Stimulated activated CD8-positive, alpha-beta memory T cell treated with anti-CD3 and anti-CD28 coated beads, Interleukin-15, amount 100 ng/mL, for 1 hour (primary cell): ENCODE results near the gene CASP10.
"Not testable (repeated sequence)": the region's sequence is repeated elsewhere in the genome, so short reads cannot be mapped to it uniquely, and the experiment has no call there.

ENCODE experiments used
- DNase-seq: peaks from one replicate; pipeline ENCODE4 v3.0.0-alpha.2; 2020; ENCODE audit warnings: low read depth

CASP10 gene

DNA sequence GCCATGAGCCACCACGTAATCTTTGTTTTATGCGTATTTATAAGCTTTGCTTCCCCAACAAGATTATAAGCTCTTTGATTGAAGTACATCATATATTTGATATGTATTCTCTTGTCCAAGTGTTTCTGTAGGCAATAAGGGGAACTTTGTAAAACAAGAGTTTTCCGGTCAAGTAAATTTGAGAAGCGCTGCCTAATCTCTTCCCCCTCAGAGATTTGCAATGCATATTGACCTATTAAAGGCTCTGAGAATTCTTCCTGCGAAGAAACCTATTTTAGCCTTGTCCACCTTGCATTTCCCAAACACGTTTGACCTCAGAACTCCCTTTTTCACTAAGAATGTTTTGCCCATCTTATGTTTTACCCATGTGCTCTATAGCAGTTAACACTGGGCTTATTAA is 26.9 kb upstream of the CASP10 start:
- no peak for DNase-seq

DNA sequence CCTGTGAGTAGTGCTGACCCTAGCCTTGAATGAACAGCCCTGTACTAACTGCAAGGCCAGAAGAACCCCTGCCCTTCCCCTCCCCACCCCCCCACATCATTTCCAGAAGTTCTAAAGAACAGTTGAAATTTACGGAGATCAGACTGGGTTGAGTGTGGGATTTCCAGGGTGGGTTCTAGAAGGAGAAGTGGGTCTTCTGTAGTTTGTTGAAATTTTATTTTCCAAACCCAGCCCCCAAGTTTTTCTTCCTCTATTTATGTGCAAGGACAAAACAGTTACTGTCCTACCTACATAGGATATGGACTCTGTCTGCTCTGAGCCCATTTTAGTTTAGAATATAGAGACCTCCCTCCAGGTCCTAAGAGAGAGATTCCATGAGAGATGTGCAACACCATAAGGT is 26.3 kb upstream of the CASP10 start:
- DNase-seq = no peak

DNA sequence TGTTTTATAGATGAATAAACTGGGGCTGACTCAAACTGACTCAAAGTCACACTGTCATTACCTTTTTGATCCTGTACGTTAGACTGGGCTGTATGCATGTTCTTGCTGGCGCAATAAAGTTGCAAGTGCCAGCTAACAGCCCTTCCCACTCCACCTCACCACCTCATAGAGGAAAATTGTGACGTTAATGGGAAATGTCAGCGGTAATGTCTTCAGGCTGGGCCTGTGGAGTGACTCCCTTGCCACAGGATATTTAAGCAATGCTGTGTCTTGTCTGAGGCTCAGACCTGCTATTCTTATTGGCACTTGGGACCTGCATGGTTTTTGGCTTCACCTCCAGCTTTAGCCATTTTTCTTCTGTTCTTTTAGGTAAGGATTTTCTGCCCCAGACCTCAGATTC is 25.2 kb upstream of the CASP10 start:
- DNase-seq = no peak

DNA sequence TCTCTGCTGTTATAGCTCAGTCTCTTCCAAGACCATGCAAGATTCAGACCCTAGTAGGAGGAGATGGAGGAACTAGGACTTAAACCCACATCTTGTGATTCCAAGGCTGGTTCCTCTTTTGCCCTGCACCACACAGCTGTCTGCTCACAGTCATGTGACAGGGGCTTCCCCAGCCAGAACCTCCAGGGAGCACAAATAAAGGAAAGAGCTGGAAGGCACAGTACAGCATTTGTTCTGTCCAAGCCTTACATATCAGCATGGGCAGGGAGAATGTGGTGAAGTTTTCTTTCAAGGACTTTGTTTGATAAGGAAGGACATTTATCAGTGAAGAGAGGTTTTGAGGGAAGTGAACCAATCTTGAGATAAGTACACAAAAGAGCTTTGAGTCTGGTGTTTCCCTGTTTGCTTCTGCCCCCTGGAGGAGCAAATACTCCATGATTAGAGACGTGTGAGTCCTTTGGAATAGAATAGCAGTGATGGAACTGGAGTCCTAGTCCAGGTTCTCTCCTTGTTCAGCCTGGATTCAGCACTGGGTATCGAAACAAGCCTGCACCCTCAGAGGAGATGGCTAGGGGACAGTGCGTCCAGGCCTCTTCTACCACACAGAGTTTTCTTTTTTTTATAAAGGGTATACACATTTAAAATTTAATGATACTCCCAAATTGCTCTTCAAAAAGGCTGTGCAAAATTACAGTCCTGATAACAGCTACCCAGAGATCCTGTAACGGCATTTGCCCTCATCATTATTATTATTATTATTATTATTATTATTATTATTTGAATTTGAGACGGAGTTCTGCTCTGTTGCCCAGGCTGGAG is 24.6 kb upstream of the CASP10 start:
- DNase-seq = peak; percentile 31

DNA sequence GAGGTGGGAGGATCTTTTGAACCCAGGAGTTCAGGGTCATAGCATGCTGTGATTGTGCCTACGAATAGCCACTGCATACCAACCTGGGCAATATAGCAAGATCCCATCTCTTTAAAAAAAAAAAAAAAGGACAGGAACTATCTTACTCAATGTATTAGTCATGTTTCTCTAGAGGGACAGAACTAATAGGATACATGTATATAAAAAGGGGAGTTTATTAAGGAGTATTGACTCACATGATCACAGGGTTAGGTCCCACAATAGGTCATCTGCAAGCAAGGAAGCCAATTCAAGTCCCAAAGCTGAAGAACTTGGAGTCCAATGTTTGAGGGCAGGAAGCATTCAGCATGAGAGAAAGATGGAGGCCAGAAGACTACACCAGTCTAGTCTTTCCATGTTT is 18.8 kb upstream of the CASP10 start:
- no peak for DNase-seq

DNA sequence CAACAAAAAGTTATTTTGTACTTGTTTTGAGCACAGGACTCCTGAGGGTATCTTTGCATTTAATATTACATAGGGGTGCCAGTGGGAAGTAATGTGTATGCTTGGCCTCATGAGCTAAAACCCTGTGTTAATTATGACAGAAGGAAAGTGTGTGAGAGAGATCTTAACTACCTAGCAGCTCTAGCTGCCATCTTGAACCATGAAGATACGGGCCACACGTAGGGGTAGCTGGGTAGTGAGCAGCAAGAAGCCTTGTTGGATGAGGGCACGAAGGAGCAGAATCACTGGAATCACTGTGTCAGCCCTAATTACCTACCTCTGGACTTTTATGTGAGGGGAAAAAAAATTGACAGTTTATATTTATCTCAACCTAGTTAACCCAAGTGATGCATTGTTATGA is 15.4 kb upstream of the CASP10 start:
- no peak for DNase-seq

DNA sequence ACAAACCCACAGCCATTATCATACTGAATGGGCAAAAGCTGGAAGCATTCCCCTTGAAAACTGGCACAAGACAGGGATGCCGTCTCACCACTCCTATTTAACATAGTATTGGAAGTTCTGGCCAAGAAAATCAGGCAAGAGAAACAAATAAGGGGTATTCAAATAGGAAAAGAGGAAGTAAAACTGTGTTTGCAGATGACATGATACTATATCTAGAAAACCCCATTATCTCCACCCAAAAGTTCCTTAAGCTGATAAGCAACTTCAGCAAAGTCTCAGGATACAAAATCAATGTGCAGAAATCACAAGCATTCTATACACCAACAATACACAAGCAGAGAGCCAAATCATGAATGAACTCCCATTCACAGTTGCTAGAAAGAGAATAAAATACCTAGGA is 14.4 kb upstream of the CASP10 start:
- DNase-seq = not testable (repeated sequence)

DNA sequence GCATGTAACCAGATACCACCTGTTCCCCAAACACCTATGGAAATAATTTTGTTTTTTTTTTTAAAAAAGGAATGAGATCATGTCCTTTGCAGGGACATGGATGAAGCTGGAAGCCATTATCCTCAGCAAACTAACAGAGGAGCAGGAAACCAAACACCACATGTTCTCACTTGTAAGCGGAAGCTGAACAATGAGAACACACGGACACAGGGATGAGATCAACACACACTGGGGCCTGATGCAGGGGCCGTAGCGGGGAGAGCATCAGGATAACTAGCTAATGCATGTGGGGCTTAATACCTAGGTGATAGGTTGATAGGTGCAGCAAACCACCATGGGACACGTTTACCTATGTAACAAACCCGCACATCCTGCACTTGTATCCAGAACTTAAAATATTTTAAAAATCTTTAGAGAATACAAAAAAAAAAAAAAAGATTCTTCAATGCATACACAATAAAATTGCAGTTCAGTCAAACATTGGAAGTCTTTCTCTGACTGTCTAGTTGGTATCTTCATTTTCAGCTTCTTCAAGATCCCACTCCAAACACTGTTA is 11.6 kb upstream of the CASP10 start:
- DNase-seq = no peak

DNA sequence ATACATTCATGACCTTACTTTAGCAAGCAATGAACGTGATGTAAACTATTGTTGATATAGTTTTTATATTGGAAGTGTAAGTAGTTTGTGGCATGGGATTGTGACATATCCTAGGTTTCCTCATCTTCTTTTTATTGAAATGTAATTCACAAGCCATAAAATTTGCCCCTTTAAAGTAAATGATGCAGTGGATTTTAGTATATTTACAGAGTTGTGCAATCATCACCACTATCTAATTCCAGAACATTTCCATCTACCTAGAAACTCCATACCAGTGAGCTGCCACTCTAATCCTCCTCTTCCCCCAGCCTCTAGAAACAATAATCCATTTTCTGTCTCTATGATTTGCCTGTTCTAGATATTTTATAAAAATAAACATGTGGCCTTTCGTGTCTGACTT is 10.7 kb upstream of the CASP10 start:
- no peak for DNase-seq

DNA sequence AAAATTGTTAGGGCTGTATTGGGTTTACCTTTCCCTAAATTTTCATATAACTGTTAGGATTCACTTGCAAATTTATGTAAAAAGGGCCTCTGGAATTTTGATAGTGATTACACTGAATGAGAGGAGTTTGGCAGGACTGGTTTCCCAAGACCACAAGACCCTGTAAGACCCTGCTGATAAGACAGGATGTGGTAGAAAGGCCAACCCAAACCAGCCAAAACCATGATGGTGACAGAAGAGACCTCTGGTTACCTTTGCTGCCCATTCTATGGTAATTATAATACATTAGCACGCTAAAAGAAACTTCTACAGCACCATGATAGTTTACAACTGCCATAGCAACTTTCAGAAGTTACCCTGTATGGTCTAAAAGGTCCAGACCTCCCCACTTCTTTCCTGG is 8.3 kb upstream of the CASP10 start:
- DNase-seq = no peak

DNA sequence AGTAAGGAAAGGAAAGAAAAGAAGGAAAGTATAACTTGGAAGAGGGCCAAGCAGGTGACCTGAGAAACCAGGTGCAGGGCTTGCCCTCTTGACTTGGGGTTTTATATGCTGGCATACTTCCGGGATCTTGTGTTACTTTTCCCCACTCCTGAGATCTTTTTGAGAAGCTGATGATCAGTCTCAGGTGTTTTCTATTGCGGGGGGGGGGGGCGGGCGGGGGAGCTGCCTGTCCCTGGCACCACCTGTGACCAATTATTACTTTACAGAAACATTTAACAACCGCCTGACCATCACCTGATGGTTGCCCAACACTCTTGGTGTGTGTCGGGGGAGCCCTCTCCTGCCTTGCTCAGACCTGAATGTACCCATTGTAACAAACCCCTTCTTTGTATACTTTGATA is 6.9 kb upstream of the CASP10 start:
- no peak for DNase-seq

DNA sequence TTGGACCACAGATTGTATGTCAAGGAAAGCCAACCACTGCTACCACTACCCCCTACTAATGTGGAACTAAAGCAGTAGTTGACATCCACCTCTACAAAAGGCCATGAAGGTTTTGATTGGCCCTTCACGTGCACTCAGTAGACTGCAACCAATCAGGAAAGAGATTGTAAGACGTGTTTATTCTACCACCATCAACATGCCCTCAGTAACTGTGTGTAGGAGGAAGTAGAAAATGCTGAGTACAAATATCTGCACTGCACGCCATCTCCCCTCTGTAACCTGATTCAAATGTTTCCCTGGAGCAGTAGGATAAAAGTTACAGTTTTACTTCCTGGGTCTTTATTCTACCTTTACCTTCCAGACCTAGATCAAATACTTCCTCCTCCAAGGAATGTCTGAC is 2.9 kb upstream of the CASP10 start:
- no peak for DNase-seq

DNA sequence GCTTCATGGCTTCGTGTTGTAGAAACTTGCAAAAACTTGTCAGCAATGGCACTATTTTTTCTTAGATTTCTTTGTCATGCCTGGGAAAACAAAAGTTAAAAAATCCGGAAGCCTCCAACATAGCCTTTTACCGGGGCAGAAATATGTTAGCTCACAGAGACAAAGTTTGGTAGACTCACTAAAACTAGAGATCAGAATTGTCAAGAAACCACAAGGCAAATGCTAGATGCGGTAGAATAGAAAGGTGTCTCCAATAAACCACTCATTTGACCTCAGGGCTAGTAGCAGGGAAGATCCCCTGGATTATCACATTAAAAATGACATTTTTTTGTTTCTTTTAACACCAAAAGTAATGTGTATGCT is 405 bp downstream of the CASP10 start:
- no peak for DNase-seq

DNA sequence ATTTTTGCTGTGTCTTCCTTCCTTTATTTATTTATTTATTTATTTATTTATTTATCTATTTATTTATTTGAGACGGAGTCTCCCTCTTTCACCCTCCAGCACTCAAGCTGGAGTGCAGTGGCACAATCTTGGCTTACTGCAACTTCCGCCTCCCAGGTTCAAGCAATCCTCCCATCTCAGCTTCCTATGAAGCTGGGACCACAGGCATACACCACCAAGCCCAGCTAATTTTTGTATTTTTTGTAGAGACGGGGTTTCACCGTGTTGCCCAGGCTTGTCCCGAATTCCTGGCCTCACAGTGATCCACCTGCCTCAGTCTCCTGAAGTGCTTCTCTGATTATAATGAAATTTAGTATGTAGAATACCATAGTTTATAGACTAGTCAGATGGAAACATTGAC is 894 bp downstream of the CASP10 start:
- not testable (repeated sequence) for DNase-seq

DNA sequence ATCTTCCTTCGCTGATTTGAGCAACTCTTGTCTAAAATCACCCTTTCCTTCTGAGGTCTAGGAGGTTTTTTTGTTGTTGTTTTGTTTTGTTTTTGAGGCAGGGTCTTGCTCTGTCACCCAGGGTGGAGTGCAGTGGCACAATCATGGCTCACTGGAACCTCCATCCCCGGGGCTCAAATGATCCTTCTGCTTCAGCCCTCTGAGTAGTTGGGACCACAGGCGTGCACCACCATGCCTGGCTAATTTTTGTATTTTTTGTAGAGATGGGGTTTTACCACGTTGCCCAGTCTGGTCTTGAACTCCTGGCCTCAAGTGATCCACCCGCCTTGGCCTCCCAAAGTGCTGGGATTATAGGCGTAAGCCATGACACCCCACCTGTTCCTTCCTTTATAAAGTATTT is 1.3 kb downstream of the CASP10 start:
- not testable (repeated sequence) for DNase-seq

DNA sequence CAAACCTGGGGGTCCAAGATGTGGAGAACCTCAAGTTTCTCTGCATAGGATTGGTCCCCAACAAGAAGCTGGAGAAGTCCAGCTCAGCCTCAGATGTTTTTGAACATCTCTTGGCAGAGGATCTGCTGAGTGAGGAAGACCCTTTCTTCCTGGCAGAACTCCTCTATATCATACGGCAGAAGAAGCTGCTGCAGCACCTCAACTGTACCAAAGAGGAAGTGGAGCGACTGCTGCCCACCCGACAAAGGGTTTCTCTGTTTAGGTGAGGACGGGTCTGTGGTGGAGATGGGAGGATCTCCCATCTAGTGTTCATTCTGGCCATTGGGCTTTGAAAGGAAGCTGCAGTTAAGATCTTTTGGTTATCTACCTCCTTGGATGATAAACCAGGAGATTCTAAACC is 2.9 kb downstream of the CASP10 start:
- DNase-seq = no peak

DNA sequence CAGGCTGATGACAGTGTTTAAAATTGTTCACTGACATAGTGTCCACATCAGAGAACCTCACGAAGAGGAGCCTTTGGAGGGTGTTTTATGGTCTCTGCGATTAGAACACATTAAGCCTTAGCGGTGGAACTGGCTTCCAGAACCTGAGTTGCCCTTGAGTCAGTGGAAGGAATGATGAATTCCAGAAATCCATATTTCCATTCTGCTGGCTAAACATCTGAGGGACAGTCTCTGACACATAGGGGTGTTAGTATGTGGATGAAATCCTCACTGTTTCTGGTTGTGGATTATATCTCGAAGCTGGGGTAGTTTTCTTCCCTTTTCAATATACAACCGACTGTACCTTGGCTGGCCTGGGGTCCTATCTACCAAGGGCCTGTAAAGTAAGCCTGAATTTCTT is 4.0 kb downstream of the CASP10 start:
- no peak for DNase-seq

DNA sequence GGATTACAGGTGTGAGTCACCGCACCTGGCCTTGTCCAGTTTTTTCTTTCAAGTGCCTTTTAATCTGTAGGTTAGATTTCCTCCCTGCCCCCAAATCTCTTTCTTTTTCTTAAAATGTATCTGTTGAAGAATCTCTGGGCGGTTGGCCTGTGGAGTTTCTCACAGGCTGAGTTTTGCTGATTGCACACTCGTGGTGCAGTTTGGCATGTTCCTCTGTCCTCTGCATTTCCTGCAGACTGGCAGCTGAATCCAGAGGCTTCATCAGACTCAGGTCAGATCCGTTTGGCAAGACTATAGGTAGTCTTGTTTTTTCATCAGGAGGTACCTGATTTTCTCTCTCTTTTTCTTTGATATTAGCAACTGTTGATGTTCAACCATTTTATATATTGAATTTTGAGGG is 5.5 kb downstream of the CASP10 start:
- no peak for DNase-seq

DNA sequence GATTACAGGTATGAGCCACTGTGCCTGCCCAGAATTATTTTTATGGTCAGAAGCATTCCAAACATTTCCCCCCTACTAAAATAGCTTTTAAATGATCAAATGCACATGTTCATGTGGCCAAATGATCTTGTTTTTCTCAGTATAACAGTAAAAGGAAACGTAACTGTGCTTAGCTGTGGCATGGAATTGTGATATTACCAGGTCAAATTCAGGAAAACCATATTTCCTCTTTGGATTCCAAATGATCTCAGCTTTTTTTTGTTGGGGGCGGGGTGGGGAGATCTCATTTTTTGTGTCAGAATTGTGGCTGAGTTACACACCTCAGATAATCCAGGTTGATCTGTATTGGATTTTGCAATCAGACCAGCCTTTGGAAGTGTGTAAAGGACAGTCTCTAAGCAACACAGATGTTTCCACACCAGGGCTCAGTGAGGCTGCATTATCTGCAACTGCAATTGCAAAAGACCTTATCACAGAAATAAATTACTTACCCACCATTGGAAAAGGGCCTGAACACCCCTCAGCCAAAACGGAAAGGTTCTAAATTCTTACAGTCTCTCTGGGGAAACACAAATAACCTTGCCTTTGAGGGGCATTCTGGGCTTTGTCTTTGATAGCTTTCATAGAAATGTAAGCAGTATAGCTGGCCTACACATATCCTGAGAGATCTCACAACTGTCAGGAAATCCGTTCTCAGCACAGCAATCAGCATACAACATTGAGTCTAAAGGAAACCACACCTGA is 8.4 kb downstream of the CASP10 start:
- no peak for DNase-seq

DNA sequence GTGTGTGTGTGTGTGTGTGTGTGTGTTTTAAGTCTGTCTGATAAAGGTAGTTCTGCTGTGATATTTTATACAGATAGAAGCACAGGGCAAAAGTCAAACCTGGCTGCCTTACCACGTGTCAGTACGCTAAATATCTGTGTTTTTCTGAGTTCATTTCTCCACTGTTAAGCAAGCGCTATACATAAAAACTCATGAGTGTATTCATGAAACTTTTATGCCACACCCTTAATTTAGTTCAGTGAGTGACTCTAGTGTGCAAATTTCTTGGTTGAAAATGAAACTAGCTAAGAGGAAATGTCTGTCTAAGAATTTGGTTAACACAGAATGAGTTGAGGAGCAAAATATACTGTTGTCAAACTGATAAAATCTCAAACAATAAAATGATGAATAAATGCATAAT is 11.2 kb downstream of the CASP10 start:
- DNase-seq = no peak

DNA sequence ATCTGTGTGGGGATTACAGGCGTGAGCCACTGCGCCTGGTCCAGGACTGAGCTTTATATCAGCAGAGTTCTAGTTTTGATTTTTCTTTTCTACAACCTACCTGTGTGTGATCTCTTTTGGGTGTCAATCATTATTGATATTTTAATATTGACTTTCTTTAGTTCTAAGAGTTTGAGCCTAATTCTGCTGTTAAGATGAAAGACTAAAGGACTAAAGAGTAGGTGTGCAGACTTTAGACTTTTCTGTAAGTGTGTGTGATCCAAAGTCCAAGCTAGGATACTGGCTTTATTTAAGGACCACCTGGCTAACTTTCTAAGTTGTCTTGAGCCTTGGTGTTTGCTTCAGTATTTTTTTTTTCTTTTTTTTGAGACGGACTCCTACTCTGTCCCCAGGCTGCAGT is 12.4 kb downstream of the CASP10 start:
- no peak for DNase-seq

DNA sequence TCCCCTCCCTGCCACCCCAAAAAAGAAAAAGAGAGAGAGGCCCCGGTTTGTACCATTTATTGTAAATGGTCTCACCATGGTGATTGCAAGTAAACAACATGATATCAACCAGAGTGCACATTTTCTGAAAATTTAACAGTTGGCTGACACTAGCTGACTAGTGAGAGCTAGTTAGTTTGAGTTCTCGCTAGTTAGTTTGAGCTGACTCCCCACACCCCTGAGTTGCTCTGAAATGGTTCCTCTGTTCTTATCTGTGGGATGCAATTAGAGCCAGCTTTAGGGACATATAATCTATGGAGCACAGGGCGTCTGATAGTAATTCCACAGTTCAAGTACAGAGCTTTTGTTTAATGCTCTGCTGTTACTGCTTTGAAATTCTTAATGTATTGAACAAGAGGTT is 13.1 kb downstream of the CASP10 start:
- no peak for DNase-seq

DNA sequence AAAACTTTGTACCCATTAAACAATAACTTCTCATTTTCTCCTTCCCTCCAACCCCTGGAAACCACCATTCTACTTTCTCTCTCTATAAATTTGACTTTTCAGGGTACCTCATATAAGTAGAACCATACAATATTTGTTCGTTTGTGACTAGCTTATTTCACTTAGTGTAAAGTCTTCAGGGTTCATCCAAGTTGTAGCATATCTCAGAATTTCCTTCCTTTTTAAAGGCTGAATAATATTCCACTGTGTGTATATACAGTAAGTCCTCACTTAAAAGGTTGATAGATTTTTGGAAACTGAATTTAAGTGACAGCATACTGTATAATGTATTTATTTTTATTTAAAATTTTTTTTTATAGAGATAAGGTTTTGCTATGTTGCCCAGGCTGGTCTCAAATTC is 13.9 kb downstream of the CASP10 start:
- no peak for DNase-seq

DNA sequence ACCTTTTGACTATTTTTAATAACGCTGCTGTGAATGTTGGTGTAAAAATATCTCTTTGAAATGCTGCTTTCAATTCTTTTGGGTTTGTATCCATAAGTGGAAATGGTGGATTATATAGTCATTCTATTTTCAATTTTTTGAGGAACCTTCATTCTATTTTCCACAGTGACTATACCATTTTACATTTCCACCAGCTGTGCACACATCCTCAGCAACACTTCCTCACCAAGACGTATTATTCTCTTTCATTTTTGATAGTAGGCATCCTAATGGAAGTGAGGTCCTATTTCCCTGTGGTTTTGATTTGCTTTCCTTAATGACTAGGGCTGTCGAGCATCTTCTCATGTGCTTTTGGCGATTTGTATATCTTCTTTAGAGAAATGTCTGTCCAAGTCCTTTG is 14.8 kb downstream of the CASP10 start:
- no peak for DNase-seq
